HEK293T (cell line): ENCODE results near the gene ATF5.

Source experiments
- CTCF ChIA-PET: fragments of 350-600 bp; formaldehyde crosslinking; extraction: SDS; loops from one replicate; lab custom pipeline; 2021; ENCODE audit warnings: antibody characterized with exemption, inconsistent platforms; lab: Yijun Ruan, JAX
- POLR2A ChIA-PET: fragments of 350-600 bp; formaldehyde crosslinking; extraction: SDS; loops from one replicate; lab custom pipeline; 2020; ENCODE audit warnings: antibody characterized with exemption, inconsistent platforms; lab: Yijun Ruan, JAX
- DNase-seq: peaks from one replicate; pipeline ENCODE4 v3.0.0; 2012; ENCODE audit warnings: mixed read lengths; ENCODE audit errors: extremely low spot score
- ARNT ChIP-seq: fragments of 450-650 bp; IDR thresholded peaks from 2 replicates; pipeline ENCODE4 v1.6.1; 2017; ENCODE audit warnings: mild to moderate bottlenecking
- BHLHE40 ChIP-seq: fragments of 450-650 bp; IDR thresholded peaks from 2 replicates; pipeline ENCODE4 v1.6.1; 2016; ENCODE audit warnings: mild to moderate bottlenecking, moderate library complexity, borderline replicate concordance
- CTBP1 ChIP-seq: fragments of 450-650 bp; IDR thresholded peaks from 2 replicates; pipeline ENCODE4 v1.6.1; 2016; ENCODE audit warnings: borderline replicate concordance
- ELF4 ChIP-seq: fragments of 450-650 bp; IDR thresholded peaks from 2 replicates; pipeline ENCODE4 v1.6.1; 2017; ENCODE audit warnings: antibody characterized with exemption
- FOXA1 ChIP-seq: fragments of 450-650 bp; IDR thresholded peaks from 2 replicates; pipeline ENCODE4 v1.6.1; 2016; ENCODE audit warnings: mild to moderate bottlenecking
- FOXK2 ChIP-seq: fragments of 450-650 bp; IDR thresholded peaks from 2 replicates; pipeline ENCODE4 v1.6.1; 2016; ENCODE audit warnings: mild to moderate bottlenecking
- FOXM1 ChIP-seq: fragments of 450-650 bp; IDR thresholded peaks from 2 replicates; pipeline ENCODE4 v1.6.1; 2017; ENCODE audit warnings: mild to moderate bottlenecking, borderline replicate concordance
- HDGF ChIP-seq: fragments of 450-650 bp; IDR thresholded peaks from 2 replicates; pipeline ENCODE4 v1.6.1; 2017; ENCODE audit warnings: antibody characterized with exemption, borderline replicate concordance
- L3MBTL2 ChIP-seq: fragments of 450-650 bp; conservative IDR thresholded peaks from 2 replicates; pipeline ENCODE4 v1.6.1; 2016; ENCODE audit warnings: mild to moderate bottlenecking
- LEF1 ChIP-seq: fragments of 450-650 bp; IDR thresholded peaks from 2 replicates; pipeline ENCODE4 v1.6.1; 2017; ENCODE audit warnings: mild to moderate bottlenecking, borderline replicate concordance
- NFRKB ChIP-seq: fragments of 450-650 bp; IDR thresholded peaks from 2 replicates; pipeline ENCODE4 v1.6.1; 2016; ENCODE audit warnings: mild to moderate bottlenecking, moderate library complexity
- PKNOX1 ChIP-seq: fragments of 450-650 bp; IDR thresholded peaks from 2 replicates; pipeline ENCODE4 v1.6.1; 2016
- SP1 ChIP-seq: fragments of 450-650 bp; IDR thresholded peaks from 2 replicates; pipeline ENCODE4 v1.6.1; 2017
- SUZ12 ChIP-seq: fragments of 450-650 bp; IDR thresholded peaks from 2 replicates; pipeline ENCODE4 v1.6.1; 2016; ENCODE audit warnings: mild to moderate bottlenecking
- TARDBP ChIP-seq: fragments of 450-650 bp; IDR thresholded peaks from 2 replicates; pipeline ENCODE4 v1.6.1; 2016
- ZNF384 ChIP-seq: fragments of 450-650 bp; IDR thresholded peaks from 2 replicates; pipeline ENCODE4 v1.6.1; 2016

Gene ATF5

GRCh38 chr19:49977076-49977475 is 48.1 kb downstream of the ATF5 start:
- CTCF ChIA-PET, result interaction anchor here (1.4 kb wide), 1 partner anchor 40 kb away, joined by 4 read pairs; no protein-coding TSS in a partner anchor
- POLR2A ChIA-PET, result no interaction called here
- TF ChIP-seq SP1, result no peak
- DNase-seq, result no peak

GRCh38 chr19:49977881-49978280 is 48.9 kb downstream of the ATF5 start:
- POLR2A ChIA-PET, result no interaction called here

GRCh38 chr19:49978324-49978723 is 49.3 kb downstream of the ATF5 start:
- DNase-seq, result no peak
- no peak for TF ChIP-seq LEF1
- no peak for TF ChIP-seq ZNF384
- no peak for TF ChIP-seq SUZ12
- TF ChIP-seq CTBP1, result no peak
- TF ChIP-seq PKNOX1, result no peak
- no peak for TF ChIP-seq TARDBP
- TF ChIP-seq FOXM1, result no peak
- no peak for TF ChIP-seq FOXK2
- TF ChIP-seq ARNT, result no peak
- no peak for TF ChIP-seq BHLHE40
- TF ChIP-seq L3MBTL2, result no peak
- TF ChIP-seq FOXA1, result no peak
- TF ChIP-seq HDGF, result no peak
- no peak for TF ChIP-seq NFRKB
- no peak for TF ChIP-seq ELF4
- POLR2A ChIA-PET, result no interaction called here
- CTCF ChIA-PET, result no interaction called here

More at GRCh38 chr19:49977881-49978280, 48.9 kb downstream of the ATF5 start:
- DNase-seq, result no peak
- CTCF ChIA-PET, result interaction anchor here (1.4 kb wide), 1 partner anchor 41 kb away, joined by 4 read pairs; no protein-coding TSS in a partner anchor
- TF ChIP-seq SUZ12, result no peak
- TF ChIP-seq ZNF384, result no peak
- TF ChIP-seq ARNT, result no peak
- TF ChIP-seq FOXA1, result no peak
- TF ChIP-seq BHLHE40, result no peak
- no peak for TF ChIP-seq HDGF
- no peak for TF ChIP-seq L3MBTL2
- no peak for TF ChIP-seq NFRKB
- no peak for TF ChIP-seq LEF1
- no peak for TF ChIP-seq PKNOX1
- no peak for TF ChIP-seq FOXM1
- no peak for TF ChIP-seq TARDBP
- TF ChIP-seq CTBP1, result no peak

- CTCF ChIA-PET, result no interaction called here
Observed at GRCh38 chr19:49981603-49982593, 52.9 kb downstream of the ATF5 start.

More at GRCh38 chr19:49981603-49982593, 52.9 kb downstream of the ATF5 start:
- POLR2A ChIA-PET, result no interaction called here
- TF ChIP-seq TARDBP (no peak), L3MBTL2 (no peak), ELF4 (no peak), NFRKB (no peak), LEF1 (no peak), SP1 (no peak), FOXK2 (no peak), BHLHE40 (no peak), HDGF (no peak)
- DNase-seq, result no peak
